Erythroblast (primary cell): ENCODE measurements around the gene TMEM52.

Source experiments
- GATA1 ChIP-seq: IDR thresholded peaks from 2 replicates; pipeline ENCODE4 v1.6.1; 2011; ENCODE audit warnings: low read depth, mild to moderate bottlenecking, control low read depth, low read length, moderate library complexity
- POLR2A ChIP-seq: IDR thresholded peaks from 2 replicates; pipeline ENCODE4 v1.6.1; 2011; ENCODE audit warnings: mild to moderate bottlenecking, low read length

DNA sequence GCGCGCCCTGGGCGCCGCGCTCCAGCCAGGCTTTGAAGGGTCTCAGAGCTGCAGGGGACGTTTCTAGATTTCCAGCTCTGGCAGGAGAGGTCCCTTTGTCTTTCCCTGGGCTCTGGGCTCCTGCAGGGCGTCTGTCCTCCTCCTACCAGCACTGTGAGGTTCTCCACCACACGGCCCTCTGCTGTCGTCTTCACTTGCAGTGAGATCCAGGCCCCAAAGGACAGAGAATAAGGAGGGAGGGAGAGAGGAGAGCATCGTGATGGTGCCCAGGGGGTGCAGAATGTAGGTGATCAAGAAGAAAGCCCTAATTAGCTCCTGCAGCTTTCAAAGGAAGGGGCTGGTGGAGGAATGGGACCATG, 24.0 kb downstream of the TMEM52 start:
- TF ChIP-seq POLR2A (no peak), GATA1 (no peak)
